Mesendoderm (in vitro differentiated cells): ENCODE results near the gene KAZN.

Experiments used
- DNase-seq: peaks from one replicate; pipeline ENCODE4 v3.0.0; 2013
- H2AK5ac ChIP-seq: 2 replicates; pipeline ENCODE4 v1.6.1; 2013; ENCODE audit warnings: low read length, inconsistent platforms
- H2BK120ac ChIP-seq: 2 replicates; pipeline ENCODE4 v1.6.1; 2013; ENCODE audit warnings: low read depth, mild to moderate bottlenecking, low read length, moderate library complexity, mixed read lengths
- H2BK15ac ChIP-seq: replicated peaks from 2 replicates; pipeline ENCODE4 v1.6.1; 2013; ENCODE audit warnings: low read depth, mild to moderate bottlenecking, moderate library complexity
- H2BK5ac ChIP-seq: 2 replicates; pipeline ENCODE4 v1.6.1; 2013; ENCODE audit warnings: low read length, inconsistent platforms
- H3K18ac ChIP-seq: 2 replicates; pipeline ENCODE4 v1.6.1; 2013; ENCODE audit warnings: mild to moderate bottlenecking, low read length, mixed read lengths
- H3K23ac ChIP-seq: one replicate; pipeline ENCODE4 v1.6.1; 2013; ENCODE audit warnings: low read length
- H3K27ac ChIP-seq: 2 replicates; pipeline ENCODE4 v1.5.1; 2013; ENCODE audit warnings: low read depth, mild to moderate bottlenecking, inconsistent platforms, low read length, moderate library complexity
- H3K27me3 ChIP-seq: 2 replicates; pipeline ENCODE4 v1.6.1; 2013; ENCODE audit warnings: low read length, control low read depth, mild to moderate bottlenecking, inconsistent platforms; ENCODE audit not compliant: insufficient read depth, poor library complexity
- H3K36me3 ChIP-seq: 2 replicates; pipeline ENCODE4 v1.6.1; 2013; ENCODE audit warnings: low read length, inconsistent platforms; ENCODE audit not compliant: control insufficient read depth, insufficient read depth
- H3K4ac ChIP-seq: one replicate; pipeline ENCODE4 v1.6.1; 2013; ENCODE audit warnings: low read depth, mild to moderate bottlenecking, low read length, moderate library complexity
- H3K4me1 ChIP-seq: 2 replicates; pipeline ENCODE4 v1.6.1; 2013; ENCODE audit warnings: low read depth, low read length, inconsistent platforms; ENCODE audit not compliant: control insufficient read depth
- H3K4me2 ChIP-seq: 2 replicates; pipeline ENCODE4 v1.6.1; 2013; ENCODE audit warnings: low read length
- H3K4me3 ChIP-seq: 2 replicates; pipeline ENCODE4 v1.5.1; 2013; ENCODE audit warnings: mild to moderate bottlenecking, low read length
- H3K56ac ChIP-seq: one replicate; pipeline ENCODE4 v1.6.1; 2013; ENCODE audit warnings: low read length
- H3K79me1 ChIP-seq: 2 replicates; pipeline ENCODE4 v1.6.1; 2013; ENCODE audit warnings: low read length, inconsistent platforms
- H3K79me2 ChIP-seq: 2 replicates; pipeline ENCODE4 v1.6.1; 2013; ENCODE audit warnings: mild to moderate bottlenecking, low read length; ENCODE audit not compliant: control insufficient read depth, insufficient read depth
- H3K9ac ChIP-seq: 2 replicates; pipeline ENCODE4 v1.6.1; 2013; ENCODE audit warnings: low read length, inconsistent platforms
- H4K5ac ChIP-seq: one replicate; pipeline ENCODE4 v1.6.1; 2013; ENCODE audit warnings: low read length
- H4K8ac ChIP-seq: one replicate; pipeline ENCODE4 v1.6.1; 2013; ENCODE audit warnings: low read depth, mild to moderate bottlenecking, control low read depth, low read length, moderate library complexity
- WGBS: extraction: QIAGEN DNeasy Blood & Tissue Kit; methylation state at CpG from one replicate; pipeline ENCODE4 v1.1.7; 2013; ENCODE audit warnings: low lambda C conversion rate, missing lambda C conversion rate; ENCODE audit not compliant: insufficient coverage; ENCODE audit errors: extremely low coverage; 5-methylcytosine and 5-hydroxymethylcytosine counted together

The KAZN gene

DNA sequence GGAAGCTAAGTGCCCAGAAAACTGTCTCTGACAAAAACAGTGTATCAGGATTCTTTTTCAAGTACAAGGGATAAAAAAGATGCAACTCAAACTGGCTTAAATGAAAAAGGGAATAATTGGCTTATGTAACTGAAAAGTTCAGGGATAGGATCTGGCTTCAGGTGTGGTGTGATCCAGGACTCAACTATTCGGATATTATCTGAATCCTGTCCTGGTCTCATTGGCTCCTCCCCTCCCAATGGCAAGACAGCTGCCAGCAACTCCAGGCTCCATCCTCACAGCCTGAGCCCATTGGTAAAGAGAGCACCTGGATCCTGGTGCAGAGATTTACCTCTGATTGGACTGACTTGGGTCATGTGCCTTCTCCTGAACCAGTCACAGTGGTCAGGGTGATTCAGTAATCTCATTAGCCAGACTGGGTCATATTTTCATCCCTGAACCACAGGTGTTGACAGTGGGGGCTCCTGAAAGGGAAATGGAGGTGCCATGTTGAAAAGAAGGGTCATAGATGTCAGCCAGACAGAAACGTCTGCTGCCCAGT lies 349.7 kb downstream of the KAZN start:
- Histone ChIP-seq H4K8ac (no peak overlapping the region), H3K9ac (no peak overlapping the region), H3K18ac (no peak overlapping the region), H3K36me3 (no peaks in the 10 kb centered on the region), H3K79me2 (peaks cover 7% of the 10 kb centered on the region), H3K4me3 (no peak overlapping the region), H2BK15ac (no peak overlapping the region), H3K4me1 (peaks cover 12% of the 10 kb centered on the region), H2BK5ac (no peak overlapping the region), H3K79me1 (peaks cover 22% of the 10 kb centered on the region), H3K56ac (no peak overlapping the region), H3K4me2 (no peak overlapping the region), H3K27me3 (no peaks in the 10 kb centered on the region), H2BK120ac (no peak overlapping the region), H3K23ac (no peak overlapping the region), H3K4ac (no peak overlapping the region), H4K5ac (no peak overlapping the region), H2AK5ac (no peak overlapping the region), H3K27ac (no peak overlapping the region)
- no peak for DNase-seq
- WGBS = no CpG with 5 or more reads among the region's 2 CpGs

DNA sequence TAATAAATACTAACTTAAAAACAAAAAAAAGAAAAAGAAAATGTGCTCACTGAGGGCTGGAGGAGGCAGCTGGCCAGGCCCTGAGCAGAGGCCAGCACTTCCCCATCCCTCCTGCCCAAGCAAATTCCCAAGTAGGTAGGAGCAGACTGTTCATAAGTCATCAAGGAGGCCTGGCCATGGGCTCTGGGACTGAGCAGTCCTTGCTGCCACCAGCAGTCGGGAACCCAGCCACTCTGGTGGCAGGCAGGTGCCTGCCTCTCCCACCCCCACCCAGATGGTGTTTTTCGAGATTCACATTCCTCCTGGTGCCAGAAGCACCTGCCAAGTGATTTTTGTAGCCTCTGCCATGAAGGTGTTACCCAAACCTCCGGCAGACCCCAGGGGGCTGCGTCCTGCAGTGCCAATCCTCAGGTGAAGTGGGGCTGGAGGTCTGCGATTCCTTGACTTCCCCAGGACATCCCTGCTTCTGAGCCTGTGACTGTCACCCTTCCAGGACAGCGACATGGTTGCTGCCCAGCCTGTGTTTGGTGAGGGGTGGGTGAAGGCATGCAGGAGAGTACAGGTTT lies 350.9 kb downstream of the KAZN start:
- Histone ChIP-seq H3K4ac (no peak overlapping the region), H4K5ac (no peak overlapping the region), H3K18ac (no peak overlapping the region), H3K36me3 (no peaks in the 10 kb centered on the region), H2AK5ac (no peak overlapping the region), H3K4me2 (no peak overlapping the region), H3K23ac (no peak overlapping the region), H3K56ac (no peak overlapping the region), H2BK120ac (no peak overlapping the region), H3K4me1 (peaks cover 12% of the 10 kb centered on the region), H2BK15ac (no peak overlapping the region), H3K9ac (no peak overlapping the region), H3K4me3 (no peak overlapping the region), H3K27me3 (no peaks in the 10 kb centered on the region), H3K27ac (no peak overlapping the region), H3K79me2 (peaks cover 4% of the 10 kb centered on the region), H4K8ac (no peak overlapping the region), H2BK5ac (no peak overlapping the region), H3K79me1 (peaks cover 23% of the 10 kb centered on the region)
- no CpG with 5 or more reads among the region's 6 CpGs for WGBS
- no peak for DNase-seq

GRCh38 chr1:14949836-14950713 lies 351.6 kb downstream of the KAZN start:
- H2BK5ac ChIP-seq = no peak overlapping the region
- H3K23ac ChIP-seq = no peak overlapping the region
- H2AK5ac ChIP-seq = no peak overlapping the region
- H3K79me1 ChIP-seq = peaks cover 23% of the 10 kb centered on the region
- H3K27ac ChIP-seq = no peak overlapping the region
- no peak overlapping the region for H3K18ac ChIP-seq
- H2BK120ac ChIP-seq = no peak overlapping the region
- H3K4me2 ChIP-seq = no peak overlapping the region
- no peaks in the 10 kb centered on the region for H3K36me3 ChIP-seq
- no peak overlapping the region for H2BK15ac ChIP-seq
- no peak overlapping the region for H4K5ac ChIP-seq
- WGBS = no CpG with 5 or more reads among the region's 20 CpGs
- H3K27me3 ChIP-seq = no peaks in the 10 kb centered on the region
- DNase-seq = peak; percentile 69
- H3K56ac ChIP-seq = peak overlapping the region; percentile 46
- H3K9ac ChIP-seq = peak overlapping the region; percentile 34
- H3K4me1 ChIP-seq = peaks cover 12% of the 10 kb centered on the region
- no peak overlapping the region for H3K4ac ChIP-seq
- H4K8ac ChIP-seq = no peak overlapping the region
- H3K79me2 ChIP-seq = peaks cover 4% of the 10 kb centered on the region
- no peak overlapping the region for H3K4me3 ChIP-seq

GRCh38 chr1:14951766-14952165 lies 353.3 kb downstream of the KAZN start:
- no CpG with 5 or more reads among the region's 5 CpGs for WGBS
- H3K79me1 ChIP-seq = peaks cover 21% of the 10 kb centered on the region
- H4K5ac ChIP-seq = no peak overlapping the region

DNA sequence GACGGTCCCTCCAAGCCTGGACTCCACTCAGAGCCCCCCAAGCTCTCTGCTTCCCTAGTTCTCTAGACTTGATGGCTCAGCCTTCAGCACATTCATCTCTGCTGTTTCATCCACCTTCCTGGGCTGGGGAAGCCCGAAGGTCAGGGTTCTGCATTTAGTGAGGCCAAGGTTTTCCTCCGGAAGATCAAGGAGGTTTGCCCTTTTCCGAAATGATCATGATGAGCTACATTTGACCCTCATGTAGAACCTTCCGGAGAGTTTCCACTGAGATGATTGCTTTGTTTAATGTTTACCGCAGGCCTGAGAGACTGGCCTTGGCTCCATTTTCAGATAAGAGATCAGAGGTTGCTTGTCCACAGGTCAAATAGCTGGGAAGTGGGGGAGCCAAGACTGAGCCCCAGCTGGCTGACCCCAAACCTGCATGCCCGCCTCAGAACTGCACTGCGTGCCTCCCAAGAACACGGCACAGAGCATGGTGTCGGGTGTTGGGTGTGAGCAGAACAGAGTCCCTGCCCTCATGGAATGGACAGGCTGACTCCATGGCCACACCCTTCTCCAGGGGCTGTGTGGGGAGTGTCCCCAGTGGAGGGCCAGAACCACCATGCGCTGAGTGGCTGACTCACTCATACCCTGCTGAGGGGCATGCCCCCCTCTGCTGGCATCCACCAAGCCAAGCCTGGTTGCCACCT lies 354.3 kb downstream of the KAZN start:
- Histone ChIP-seq H3K4me1 (peaks cover 7% of the 10 kb centered on the region), H2AK5ac (no peak overlapping the region), H3K56ac (no peak overlapping the region), H3K79me2 (no peaks in the 10 kb centered on the region), H3K36me3 (no peaks in the 10 kb centered on the region), H2BK5ac (no peak overlapping the region), H3K27ac (no peak overlapping the region), H3K4ac (no peak overlapping the region), H4K8ac (no peak overlapping the region), H3K4me3 (no peak overlapping the region), H3K18ac (no peak overlapping the region), H3K4me2 (no peak overlapping the region), H4K5ac (no peak overlapping the region), H3K27me3 (no peaks in the 10 kb centered on the region), H3K79me1 (peaks cover 17% of the 10 kb centered on the region), H3K9ac (no peak overlapping the region), H2BK15ac (no peak overlapping the region), H3K23ac (no peak overlapping the region), H2BK120ac (no peak overlapping the region)
- no CpG with 5 or more reads among the region's 11 CpGs for WGBS
- DNase-seq = no peak

More at GRCh38 chr1:14951766-14952165, 353.3 kb downstream of the KAZN start:
- H3K4me2 ChIP-seq = no peak overlapping the region
- H3K27ac ChIP-seq = no peak overlapping the region
- H2AK5ac ChIP-seq = no peak overlapping the region
- H3K9ac ChIP-seq = no peak overlapping the region
- peaks cover 7% of the 10 kb centered on the region for H3K4me1 ChIP-seq
- no peaks in the 10 kb centered on the region for H3K27me3 ChIP-seq
- H2BK15ac ChIP-seq = no peak overlapping the region
- no peak overlapping the region for H3K18ac ChIP-seq
- H3K4ac ChIP-seq = no peak overlapping the region
- no peak overlapping the region for H3K56ac ChIP-seq
- H3K79me2 ChIP-seq = no peaks in the 10 kb centered on the region
- no peak overlapping the region for H3K4me3 ChIP-seq
- H3K23ac ChIP-seq = no peak overlapping the region
- no peak for DNase-seq
- no peak overlapping the region for H2BK120ac ChIP-seq
- H3K36me3 ChIP-seq = no peaks in the 10 kb centered on the region
- H4K8ac ChIP-seq = no peak overlapping the region
- H2BK5ac ChIP-seq = no peak overlapping the region
